ENCODE measurements around the gene NOTUM. TPM values are rescaled to one million over a fixed set of nuclear protein-coding genes. Genes with fewer than 3 reads are reported as not detected.

The NOTUM gene
- total and polyA plus RNA-seq, 10 of the 15 experiments (the other 5 are each of a cell fraction or from before 2014, with no cell fraction given) = 0.04 to 0.13 TPM; not detected in 8

DNA sequence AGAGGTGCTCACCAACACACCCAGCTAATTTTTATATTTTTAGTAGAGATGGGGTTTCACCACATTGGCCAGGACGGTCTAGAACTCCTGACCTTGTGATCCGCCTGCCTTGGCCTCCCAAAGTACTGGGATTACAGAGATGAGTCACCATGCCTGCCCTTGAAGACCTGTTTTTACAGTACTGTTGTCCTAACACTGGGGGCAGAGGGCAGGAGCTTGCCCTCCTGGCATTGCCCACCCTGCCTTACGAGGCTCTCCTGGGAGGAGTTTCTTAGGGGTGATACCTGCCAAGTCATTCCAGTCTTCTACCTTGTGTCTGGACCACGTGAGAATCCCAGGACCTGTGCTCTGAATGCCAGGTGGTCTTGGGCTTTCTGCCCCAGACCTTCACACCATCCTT is 19.1 kb upstream of the NOTUM start:
- H2AFZ ChIP-seq (ENCODE audit: control insufficient read depth, low read depth, low read length) = no peak overlapping the region
- no peaks in the 10 kb centered on the region for H4K20me1 ChIP-seq (ENCODE audit: control insufficient read depth, insufficient read depth)
- H3K36me3 ChIP-seq (ENCODE audit: control insufficient read depth in 2 of 2, insufficient read depth in 2 of 2, low read length in 1 of 2) = peaks cover 0 to 6% of the 10 kb centered on the region in 2 experiments; a peak in 3 of 4 replicates
- H3K79me2 ChIP-seq (ENCODE audit: control insufficient read depth, insufficient read depth, low read length) = no peaks in the 10 kb centered on the region; the same call in 1 of the 2 replicates
- H3K4me2 ChIP-seq (ENCODE audit: control insufficient read depth, insufficient read depth) = no peak overlapping the region
- H3K27me3 ChIP-seq (replicated peaks in 1 of 2; ENCODE audit: control insufficient read depth in 2 of 2, insufficient read depth in 2 of 2, low read length in 1 of 2) = no peaks in the 10 kb centered on the region
- no TSS peak for BruUV-seq (replicated peaks)
- 75% methylated on average over 4 of the region's 4 CpGs for WGBS (ENCODE audit: insufficient coverage, insufficient replicate concordance, low lambda C conversion rate, missing lambda C conversion rate)
- ATAC-seq = no peak
- DNase-seq (ENCODE audit: low read depth, low spot score) = no peak
- ChIA-PET RAD21 (ENCODE audit: unreplicated experiment) (no interaction called here), POLR2A (no interaction called here), SMC1A (ENCODE audit: uncharacterized antibody, unreplicated experiment) (interaction anchor here (0.6 kb wide), 1 partner anchor 375 kb away, joined by 4 read pairs; no protein-coding TSS in a partner anchor), CTCF (no interaction called here)
- no peak overlapping the region for H3K4me3 ChIP-seq
- H3K9ac ChIP-seq (ENCODE audit: control insufficient read depth, insufficient read depth, low read length) = no peak overlapping the region
- no peak overlapping the region for H3K27ac ChIP-seq (ENCODE audit: control insufficient read depth, insufficient read depth)
- no peak for FAIRE-seq
- intact Hi-C loops (cut with micrococcal nuclease; ENCODE audit: unreplicated experiment) = no loop called here
- no peaks in the 10 kb centered on the region for H3K9me3 ChIP-seq (replicated peaks; ENCODE audit: control insufficient read depth, insufficient read depth, low read length)
- peaks cover 14% of the 10 kb centered on the region for H3K4me1 ChIP-seq (ENCODE audit: control insufficient read depth, insufficient read depth, low read length)
- in situ Hi-C loops (cut with MboI) = no loop called here
- TF ChIP-seq SUPT20H (IDR thresholded peaks at IDR 0.05; ENCODE audit: borderline replicate concordance, control insufficient read depth, low read depth, low read length) (no peak), BRCA1 (IDR thresholded peaks at IDR 0.05; ENCODE audit: low read depth, low read length) (no peak), MYB (IDR thresholded peaks at IDR 0.05; ENCODE audit: borderline replicate concordance, low read depth, low read length) (no peak), SUZ12 (IDR thresholded peaks at IDR 0.05; ENCODE audit: unreplicated experiment) (no peak), RFX5 (IDR thresholded peaks at IDR 0.05; ENCODE audit: low read depth, low read length) (no peak), TCF3 (IDR thresholded peaks at IDR 0.05; ENCODE audit: borderline replicate concordance, insufficient read depth, low read depth, low read length) (no peak), TCF12 (IDR thresholded peaks at IDR 0.05; ENCODE audit: low read depth, low read length) (no peak), PML (IDR thresholded peaks at IDR 0.05; ENCODE audit: low read length) (no peak), CEBPB (IDR thresholded peaks at IDR 0.05; ENCODE audit: borderline replicate concordance in 1 of 2, low read depth in 2 of 2, low read length in 2 of 2) (no peak), MYC (IDR thresholded peaks at IDR 0.05; ENCODE audit: insufficient read depth, insufficient read length, insufficient replicate concordance, low read length, severe bottlenecking) (no peak), YY1 (IDR thresholded peaks at IDR 0.05; ENCODE audit: low read depth, low read length) (no peak)
- TF ChIP-seq, protein P1, sequence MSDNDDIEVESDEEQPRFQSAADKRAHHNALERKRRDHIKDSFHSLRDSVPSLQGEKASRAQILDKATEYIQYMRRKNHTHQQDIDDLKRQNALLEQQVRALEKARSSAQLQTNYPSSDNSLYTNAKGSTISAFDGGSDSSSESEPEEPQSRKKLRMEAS (IDR thresholded peaks at IDR 0.05; ENCODE audit: low read depth, low read length) = no peak
- TF ChIP-seq, protein P2, sequence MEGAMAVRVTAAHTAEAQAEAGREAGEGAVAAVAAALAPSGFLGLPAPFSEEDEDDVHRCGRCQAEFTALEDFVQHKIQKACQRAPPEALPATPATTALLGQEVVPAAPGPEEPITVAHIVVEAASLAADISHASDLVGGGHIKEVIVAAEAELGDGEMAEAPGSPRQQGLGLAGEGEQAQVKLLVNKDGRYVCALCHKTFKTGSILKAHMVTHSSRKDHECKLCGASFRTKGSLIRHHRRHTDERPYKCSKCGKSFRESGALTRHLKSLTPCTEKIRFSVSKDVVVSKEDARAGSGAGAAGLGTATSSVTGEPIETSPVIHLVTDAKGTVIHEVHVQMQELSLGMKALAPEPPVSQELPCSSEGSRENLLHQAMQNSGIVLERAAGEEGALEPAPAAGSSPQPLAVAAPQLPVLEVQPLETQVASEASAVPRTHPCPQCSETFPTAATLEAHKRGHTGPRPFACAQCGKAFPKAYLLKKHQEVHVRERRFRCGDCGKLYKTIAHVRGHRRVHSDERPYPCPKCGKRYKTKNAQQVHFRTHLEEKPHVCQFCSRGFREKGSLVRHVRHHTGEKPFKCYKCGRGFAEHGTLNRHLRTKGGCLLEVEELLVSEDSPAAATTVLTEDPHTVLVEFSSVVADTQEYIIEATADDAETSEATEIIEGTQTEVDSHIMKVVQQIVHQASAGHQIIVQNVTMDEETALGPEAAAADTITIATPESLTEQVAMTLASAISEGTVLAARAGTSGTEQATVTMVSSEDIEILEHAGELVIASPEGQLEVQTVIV (IDR thresholded peaks at IDR 0.05; ENCODE audit: borderline replicate concordance, partially characterized antibody) = no peak
- TF ChIP-seq, protein P3, sequence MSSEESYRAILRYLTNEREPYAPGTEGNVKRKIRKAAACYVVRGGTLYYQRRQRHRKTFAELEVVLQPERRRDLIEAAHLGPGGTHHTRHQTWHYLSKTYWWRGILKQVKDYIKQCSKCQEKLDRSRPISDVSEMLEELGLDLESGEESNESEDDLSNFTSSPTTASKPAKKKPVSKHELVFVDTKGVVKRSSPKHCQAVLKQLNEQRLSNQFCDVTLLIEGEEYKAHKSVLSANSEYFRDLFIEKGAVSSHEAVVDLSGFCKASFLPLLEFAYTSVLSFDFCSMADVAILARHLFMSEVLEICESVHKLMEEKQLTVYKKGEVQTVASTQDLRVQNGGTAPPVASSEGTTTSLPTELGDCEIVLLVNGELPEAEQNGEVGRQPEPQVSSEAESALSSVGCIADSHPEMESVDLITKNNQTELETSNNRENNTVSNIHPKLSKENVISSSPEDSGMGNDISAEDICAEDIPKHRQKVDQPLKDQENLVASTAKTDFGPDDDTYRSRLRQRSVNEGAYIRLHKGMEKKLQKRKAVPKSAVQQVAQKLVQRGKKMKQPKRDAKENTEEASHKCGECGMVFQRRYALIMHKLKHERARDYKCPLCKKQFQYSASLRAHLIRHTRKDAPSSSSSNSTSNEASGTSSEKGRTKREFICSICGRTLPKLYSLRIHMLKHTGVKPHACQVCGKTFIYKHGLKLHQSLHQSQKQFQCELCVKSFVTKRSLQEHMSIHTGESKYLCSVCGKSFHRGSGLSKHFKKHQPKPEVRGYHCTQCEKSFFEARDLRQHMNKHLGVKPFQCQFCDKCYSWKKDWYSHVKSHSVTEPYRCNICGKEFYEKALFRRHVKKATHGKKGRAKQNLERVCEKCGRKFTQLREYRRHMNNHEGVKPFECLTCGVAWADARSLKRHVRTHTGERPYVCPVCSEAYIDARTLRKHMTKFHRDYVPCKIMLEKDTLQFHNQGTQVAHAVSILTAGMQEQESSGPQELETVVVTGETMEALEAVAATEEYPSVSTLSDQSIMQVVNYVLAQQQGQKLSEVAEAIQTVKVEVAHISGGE (CRISPR knock-in tag; IDR thresholded peaks at IDR 0.05) = no peak
- TF ChIP-seq, protein P4, sequence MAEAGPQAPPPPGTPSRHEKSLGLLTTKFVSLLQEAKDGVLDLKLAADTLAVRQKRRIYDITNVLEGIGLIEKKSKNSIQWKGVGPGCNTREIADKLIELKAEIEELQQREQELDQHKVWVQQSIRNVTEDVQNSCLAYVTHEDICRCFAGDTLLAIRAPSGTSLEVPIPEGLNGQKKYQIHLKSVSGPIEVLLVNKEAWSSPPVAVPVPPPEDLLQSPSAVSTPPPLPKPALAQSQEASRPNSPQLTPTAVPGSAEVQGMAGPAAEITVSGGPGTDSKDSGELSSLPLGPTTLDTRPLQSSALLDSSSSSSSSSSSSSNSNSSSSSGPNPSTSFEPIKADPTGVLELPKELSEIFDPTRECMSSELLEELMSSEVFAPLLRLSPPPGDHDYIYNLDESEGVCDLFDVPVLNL (IDR thresholded peaks at IDR 0.05; ENCODE audit: low read depth, low read length) = no peak
- TF ChIP-seq, protein P5, sequence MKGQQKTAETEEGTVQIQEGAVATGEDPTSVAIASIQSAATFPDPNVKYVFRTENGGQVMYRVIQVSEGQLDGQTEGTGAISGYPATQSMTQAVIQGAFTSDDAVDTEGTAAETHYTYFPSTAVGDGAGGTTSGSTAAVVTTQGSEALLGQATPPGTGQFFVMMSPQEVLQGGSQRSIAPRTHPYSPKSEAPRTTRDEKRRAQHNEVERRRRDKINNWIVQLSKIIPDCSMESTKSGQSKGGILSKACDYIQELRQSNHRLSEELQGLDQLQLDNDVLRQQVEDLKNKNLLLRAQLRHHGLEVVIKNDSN (IDR thresholded peaks at IDR 0.05; ENCODE audit: borderline replicate concordance, extremely low read length, insufficient read depth, low read depth, low read length) = no peak
